Measurements from ENCODE around the gene SARNP. TPM values are rescaled to one million over a fixed set of nuclear protein-coding genes. Genes with fewer than 3 reads are reported as not detected.

SARNP gene
- total and polyA plus RNA-seq, 10 of the 15 experiments (the other 5 are each of a cell fraction or from before 2014, with no cell fraction given), result 77.6 to 445 (median 188) TPM

DNA sequence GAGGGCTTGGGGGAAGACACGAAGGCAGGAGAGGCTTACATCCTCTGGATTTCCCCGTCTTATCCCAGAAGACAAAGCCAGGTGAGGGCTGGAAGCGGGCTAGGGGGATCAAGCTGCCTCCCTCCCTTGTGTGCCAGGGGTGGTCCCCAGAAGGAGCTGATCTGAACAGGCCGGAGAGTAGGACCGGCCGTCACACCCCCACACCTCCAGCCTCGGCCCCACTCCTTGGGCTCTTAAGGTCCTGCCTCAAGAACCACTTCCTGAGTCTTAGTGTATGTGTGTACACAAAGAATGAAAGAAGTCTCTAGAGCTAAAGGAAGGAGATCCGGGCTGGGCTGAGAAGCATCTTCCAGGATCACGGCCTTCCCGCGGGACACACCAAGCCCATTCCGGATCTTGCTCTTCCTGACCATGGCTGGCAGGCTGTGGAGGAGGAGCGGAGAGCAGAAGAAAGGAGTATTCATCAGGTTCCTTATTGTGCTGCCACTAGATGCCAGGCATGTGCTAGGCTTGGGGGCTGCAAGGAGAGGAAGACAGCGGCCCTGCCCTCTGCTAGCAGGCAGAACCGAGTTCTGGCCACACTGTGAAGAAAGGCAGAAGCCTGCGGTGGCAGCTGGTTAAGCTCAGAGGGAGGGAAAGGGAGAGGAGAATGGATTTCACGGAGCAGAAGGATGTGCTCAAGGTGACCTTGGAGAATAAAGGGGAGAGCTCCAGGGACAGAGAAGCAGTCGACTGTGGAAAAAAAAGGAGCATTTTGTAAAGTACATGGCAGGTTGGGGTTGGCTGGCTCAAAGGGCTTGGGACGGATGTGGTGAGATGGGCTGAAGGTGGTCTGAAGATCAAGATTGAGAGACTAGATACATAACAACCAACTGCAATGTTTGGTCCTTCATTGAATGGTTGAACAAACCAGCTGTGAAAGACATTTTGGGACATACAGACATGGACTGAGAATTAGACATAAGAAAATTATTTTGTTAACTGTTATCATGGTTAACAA lies 87.4 kb downstream of the SARNP start:
- H3K4me2 ChIP-seq (ENCODE audit: control insufficient read depth, insufficient read depth), result peak overlapping the region; percentile 70
- SMC1A ChIA-PET (ENCODE audit: uncharacterized antibody, unreplicated experiment), result interaction anchor here (0.7 to 2.7 kb wide), 15 partner anchors 8 to 311 kb away, joined by 3 to 30 read pairs (median 3); partner anchors contain the start of genes BLOC1S1, DNAJC14, ORMDL2 and RDH5
- peaks cover 11% of the 10 kb centered on the region for H3K79me2 ChIP-seq (ENCODE audit: control insufficient read depth, insufficient read depth, low read length)
- in situ Hi-C loops (cut with MboI), result no loop called here
- POLR2A ChIA-PET, result interaction anchor here (0.5 to 4.5 kb wide), 19 partner anchors 8 to 791 kb away, joined by 3 to 39 read pairs (median 4); partner anchors contain the start of genes BLOC1S1, DNAJC14, ORMDL2 and PA2G4
- ATAC-seq (peak; percentile 62), FAIRE-seq (peak; percentile 76), DNase-seq (ENCODE audit: low read depth, low spot score) (no peak)
- no peaks in the 10 kb centered on the region; a peak in 1 of 4 replicates for H3K36me3 ChIP-seq (ENCODE audit: control insufficient read depth in 2 of 2, insufficient read depth in 2 of 2, low read length in 1 of 2)
- intact Hi-C loops (cut with micrococcal nuclease; ENCODE audit: unreplicated experiment), result loop anchor here (1.0 to 10.0 kb wide), 2 partner anchors 7 to 455 kb away; partner anchors contain the start of gene SMARCC2
- RAD21 ChIA-PET (ENCODE audit: unreplicated experiment), result interaction anchor here (0.9 to 4.4 kb wide), 17 partner anchors 8 to 458 kb away, joined by 3 to 58 read pairs (median 4); partner anchors contain the start of genes BLOC1S1, ORMDL2, RAB5B and RDH5
- H3K4me1 ChIP-seq (ENCODE audit: control insufficient read depth, insufficient read depth, low read length), result peaks cover 11% of the 10 kb centered on the region
- H3K27me3 ChIP-seq (replicated peaks in 1 of 2; ENCODE audit: control insufficient read depth in 2 of 2, insufficient read depth in 2 of 2, low read length in 1 of 2), result no peaks in the 10 kb centered on the region
- WGBS (ENCODE audit: insufficient coverage, insufficient replicate concordance, low lambda C conversion rate, missing lambda C conversion rate), result 12% methylated on average over 19 of the region's 19 CpGs
- H2AFZ ChIP-seq (ENCODE audit: control insufficient read depth, low read depth, low read length), result peak overlapping the region; percentile 79
- CTCF ChIA-PET, result interaction anchor here (1.0 to 2.9 kb wide), 17 partner anchors 8 to 547 kb away, joined by 3 to 59 read pairs (median 4); partner anchors contain the start of genes BLOC1S1, ORMDL2, RDH5 and RPL41
- no peaks in the 10 kb centered on the region for H4K20me1 ChIP-seq (ENCODE audit: control insufficient read depth, insufficient read depth)
- BruUV-seq (replicated peaks), result no TSS peak
- H3K9ac ChIP-seq (ENCODE audit: control insufficient read depth, insufficient read depth, low read length), result peak overlapping the region; percentile 67
- peak overlapping the region; percentile 76 for H3K4me3 ChIP-seq
- peak overlapping the region; percentile 68 for H3K27ac ChIP-seq (ENCODE audit: control insufficient read depth, insufficient read depth)
- H3K9me3 ChIP-seq (replicated peaks; ENCODE audit: control insufficient read depth, insufficient read depth, low read length), result no peaks in the 10 kb centered on the region
- TF ChIP-seq POLR2AphosphoS5 (IDR thresholded peaks at IDR 0.05; ENCODE audit: low read length), result 0 out of 2 replicates have a peak, but pooled peaks have one; percentile 66
- no peak for TF ChIP-seq ZNF622 (IDR thresholded peaks at IDR 0.05)
- 0 out of 2 replicates have a peak, but pooled peaks have one; percentile 6 for TF ChIP-seq CHD2 (IDR thresholded peaks at IDR 0.05; ENCODE audit: borderline replicate concordance, low read depth, low read length)
- TF ChIP-seq, protein P1, sequence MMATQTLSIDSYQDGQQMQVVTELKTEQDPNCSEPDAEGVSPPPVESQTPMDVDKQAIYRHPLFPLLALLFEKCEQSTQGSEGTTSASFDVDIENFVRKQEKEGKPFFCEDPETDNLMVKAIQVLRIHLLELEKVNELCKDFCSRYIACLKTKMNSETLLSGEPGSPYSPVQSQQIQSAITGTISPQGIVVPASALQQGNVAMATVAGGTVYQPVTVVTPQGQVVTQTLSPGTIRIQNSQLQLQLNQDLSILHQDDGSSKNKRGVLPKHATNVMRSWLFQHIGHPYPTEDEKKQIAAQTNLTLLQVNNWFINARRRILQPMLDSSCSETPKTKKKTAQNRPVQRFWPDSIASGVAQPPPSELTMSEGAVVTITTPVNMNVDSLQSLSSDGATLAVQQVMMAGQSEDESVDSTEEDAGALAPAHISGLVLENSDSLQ (IDR thresholded peaks at IDR 0.05), result no peak
- TF ChIP-seq, protein P2, sequence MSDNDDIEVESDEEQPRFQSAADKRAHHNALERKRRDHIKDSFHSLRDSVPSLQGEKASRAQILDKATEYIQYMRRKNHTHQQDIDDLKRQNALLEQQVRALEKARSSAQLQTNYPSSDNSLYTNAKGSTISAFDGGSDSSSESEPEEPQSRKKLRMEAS (IDR thresholded peaks at IDR 0.05; ENCODE audit: low read depth, low read length), result no peak
- TF ChIP-seq SIN3A (IDR thresholded peaks at IDR 0.05; ENCODE audit: low read depth, low read length), result 0 out of 2 replicates have a peak, but pooled peaks have one; percentile 45
- 0 out of 2 replicates have a peak, but pooled peaks have one; percentile 19 for TF ChIP-seq GATAD2B (conservative IDR thresholded peaks at IDR 0.05; ENCODE audit: low read depth)
- no peak for TF ChIP-seq CBFB (IDR thresholded peaks at IDR 0.05; ENCODE audit: low read depth)
- 0 out of 4 replicates have a peak, but pooled peaks of 1 of the 2 experiments have one; percentile 5 for TF ChIP-seq BHLHE40 (IDR thresholded peaks at IDR 0.05; ENCODE audit: borderline replicate concordance in 1 of 2, low read depth in 2 of 2, low read length in 1 of 2)
- no peak for TF ChIP-seq ZNF274 (IDR thresholded peaks at IDR 0.05; ENCODE audit: insufficient read depth, insufficient read length)
- TF ChIP-seq ZNF217 (IDR thresholded peaks at IDR 0.05), result no peak
- no peak for TF ChIP-seq PAX5 (IDR thresholded peaks at IDR 0.05; ENCODE audit: borderline replicate concordance, low read depth, low read length)
- TF ChIP-seq, protein P3, sequence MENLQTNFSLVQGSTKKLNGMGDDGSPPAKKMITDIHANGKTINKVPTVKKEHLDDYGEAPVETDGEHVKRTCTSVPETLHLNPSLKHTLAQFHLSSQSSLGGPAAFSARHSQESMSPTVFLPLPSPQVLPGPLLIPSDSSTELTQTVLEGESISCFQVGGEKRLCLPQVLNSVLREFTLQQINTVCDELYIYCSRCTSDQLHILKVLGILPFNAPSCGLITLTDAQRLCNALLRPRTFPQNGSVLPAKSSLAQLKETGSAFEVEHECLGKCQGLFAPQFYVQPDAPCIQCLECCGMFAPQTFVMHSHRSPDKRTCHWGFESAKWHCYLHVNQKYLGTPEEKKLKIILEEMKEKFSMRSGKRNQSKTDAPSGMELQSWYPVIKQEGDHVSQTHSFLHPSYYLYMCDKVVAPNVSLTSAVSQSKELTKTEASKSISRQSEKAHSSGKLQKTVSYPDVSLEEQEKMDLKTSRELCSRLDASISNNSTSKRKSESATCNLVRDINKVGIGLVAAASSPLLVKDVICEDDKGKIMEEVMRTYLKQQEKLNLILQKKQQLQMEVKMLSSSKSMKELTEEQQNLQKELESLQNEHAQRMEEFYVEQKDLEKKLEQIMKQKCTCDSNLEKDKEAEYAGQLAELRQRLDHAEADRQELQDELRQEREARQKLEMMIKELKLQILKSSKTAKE (IDR thresholded peaks at IDR 0.05; ENCODE audit: low read depth, poor library complexity, severe bottlenecking), result no peak
- no peak; the same call in 1 of the 2 replicates for TF ChIP-seq EED (IDR thresholded peaks at IDR 0.05; ENCODE audit: low read depth)
- TF ChIP-seq TCF7 (IDR thresholded peaks at IDR 0.05; ENCODE audit: borderline replicate concordance), result no peak
- TF ChIP-seq YY1 (IDR thresholded peaks at IDR 0.05; ENCODE audit: low read depth, low read length), result no peak

Measured in GM12878 (cell line).